Trophoblast cell (in vitro differentiated cells and primary cell): ENCODE results near the gene RALGAPA2.

Experiments
- DNase-seq, 2 donors: peaks; one replicate each; pipeline ENCODE4 v3.0.0-alpha.2; 2016
- H2AFZ ChIP-seq: 2 replicates; pipeline ENCODE4 v1.6.1; 2013; ENCODE audit warnings: low read length, moderate library complexity, mild to moderate bottlenecking; ENCODE audit not compliant: insufficient read depth, poor library complexity
- H2AK5ac ChIP-seq: 2 replicates; pipeline ENCODE4 v1.6.1; 2013; ENCODE audit warnings: mild to moderate bottlenecking, low read length
- H2BK120ac ChIP-seq: 2 replicates; pipeline ENCODE4 v1.6.1; 2013; ENCODE audit warnings: low read length, mild to moderate bottlenecking, moderate library complexity; ENCODE audit not compliant: insufficient read depth, poor library complexity
- H2BK12ac ChIP-seq: 2 replicates; pipeline ENCODE4 v1.6.1; 2013; ENCODE audit warnings: mild to moderate bottlenecking, low read length, moderate library complexity
- H2BK5ac ChIP-seq: 2 replicates; pipeline ENCODE4 v1.6.1; 2013; ENCODE audit warnings: low read length, low read depth, moderate library complexity, mild to moderate bottlenecking; ENCODE audit not compliant: poor library complexity
- H3K14ac ChIP-seq: 2 replicates; pipeline ENCODE4 v1.6.1; 2013; ENCODE audit warnings: mild to moderate bottlenecking, low read length
- H3K18ac ChIP-seq: 2 replicates; pipeline ENCODE4 v1.6.1; 2013; ENCODE audit warnings: mild to moderate bottlenecking, low read length
- H3K23ac ChIP-seq: 2 replicates; pipeline ENCODE4 v1.6.1; 2013; ENCODE audit warnings: low read length
- H3K27ac ChIP-seq: 2 replicates; pipeline ENCODE4 v1.5.1; 2013; ENCODE audit warnings: low read depth, mild to moderate bottlenecking, inconsistent platforms, low read length, moderate library complexity
- H3K27me3 ChIP-seq: 2 replicates; pipeline ENCODE4 v1.6.1; 2013; ENCODE audit warnings: inconsistent platforms, mild to moderate bottlenecking, low read length, moderate library complexity; ENCODE audit not compliant: insufficient read depth
- H3K36me3 ChIP-seq, 2 experiments: 1 replicate in 1 of 2; 2 replicates in 1 of 2; pipeline ENCODE4 v1.6.1; 2013; ENCODE audit warnings: low read length in 2 of 2, mild to moderate bottlenecking in 2 of 2, moderate library complexity in 1 of 2; ENCODE audit not compliant: insufficient read depth in 2 of 2, control insufficient read depth in 1 of 2
- H3K4ac ChIP-seq: 2 replicates; pipeline ENCODE4 v1.6.1; 2013; ENCODE audit warnings: low read depth, mild to moderate bottlenecking, low read length, moderate library complexity
- H3K4me1 ChIP-seq, 2 experiments: 1 replicate in 1 of 2; 2 replicates in 1 of 2; pipeline ENCODE4 v1.6.1; 2013; ENCODE audit warnings: low read length in 2 of 2, mild to moderate bottlenecking in 2 of 2, moderate library complexity in 1 of 2; ENCODE audit not compliant: insufficient read depth in 2 of 2, control insufficient read depth in 1 of 2
- H3K4me2 ChIP-seq: 2 replicates; pipeline ENCODE4 v1.6.1; 2013; ENCODE audit warnings: inconsistent platforms, mild to moderate bottlenecking, low read length, moderate library complexity
- H3K4me3 ChIP-seq: 2 replicates; pipeline ENCODE4 v1.5.1; 2013; ENCODE audit warnings: mild to moderate bottlenecking, low read depth, low read length, inconsistent platforms
- H3K79me1 ChIP-seq: one replicate; pipeline ENCODE4 v1.6.1; 2013; ENCODE audit warnings: low read length
- H3K79me2 ChIP-seq: 2 replicates; pipeline ENCODE4 v1.6.1; 2013; ENCODE audit warnings: low read length, mild to moderate bottlenecking; ENCODE audit not compliant: control insufficient read depth, insufficient read depth, poor library complexity
- H3K9ac ChIP-seq: 2 replicates; pipeline ENCODE4 v1.6.1; 2013; ENCODE audit warnings: mild to moderate bottlenecking, low read length
- H3K9me3 ChIP-seq: 2 replicates; pipeline ENCODE4 v1.6.1; 2013; ENCODE audit warnings: low read depth, mild to moderate bottlenecking, control low read depth, inconsistent platforms, low read length; ENCODE audit not compliant: insufficient read depth
- H4K12ac ChIP-seq: 2 replicates; pipeline ENCODE4 v1.6.1; 2013; ENCODE audit warnings: low read depth, mild to moderate bottlenecking, low read length, moderate library complexity
- H4K8ac ChIP-seq: 2 replicates; pipeline ENCODE4 v1.6.1; 2013; ENCODE audit warnings: low read depth, mild to moderate bottlenecking, low read length, moderate library complexity
- H4K91ac ChIP-seq: one replicate; pipeline ENCODE4 v1.6.1; 2013; ENCODE audit warnings: low read depth, mild to moderate bottlenecking, low read length, moderate library complexity
- WGBS: extraction: QIAGEN DNeasy Blood & Tissue Kit; methylation state at CpG from one replicate; pipeline ENCODE4 v1.1.7; 2013; ENCODE audit warnings: missing lambda C conversion rate; ENCODE audit not compliant: insufficient read length, insufficient coverage; ENCODE audit errors: extremely low coverage; 5-methylcytosine and 5-hydroxymethylcytosine counted together

Gene RALGAPA2

DNA sequence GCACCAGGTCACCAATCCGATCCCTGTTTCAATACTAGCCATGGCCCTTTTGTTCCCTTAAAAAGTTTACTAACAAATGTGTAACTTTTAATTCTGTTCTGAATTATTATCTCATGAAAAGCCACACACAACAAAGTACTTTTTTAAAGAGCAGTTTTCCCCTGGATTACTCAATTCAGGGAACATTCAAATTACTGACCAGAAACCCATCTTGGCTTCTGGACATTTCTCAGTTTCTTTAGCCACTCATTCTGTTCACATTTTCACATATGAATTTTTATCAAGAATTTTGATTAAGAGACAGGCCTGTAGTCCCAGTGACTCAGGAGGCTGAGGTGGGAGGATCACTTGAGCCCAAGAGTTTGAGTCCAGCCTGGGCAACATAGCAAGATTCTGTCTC, 297.1 kb downstream of the RALGAPA2 start:
- H3K27ac ChIP-seq, result no peak overlapping the region
- no peaks in the 10 kb centered on the region for H3K9me3 ChIP-seq
- no peak overlapping the region for H3K4me3 ChIP-seq
- no peak overlapping the region for H2BK120ac ChIP-seq
- no peak overlapping the region for H4K91ac ChIP-seq
- no peak overlapping the region for H2BK5ac ChIP-seq
- H2BK12ac ChIP-seq, result no peak overlapping the region
- no peak overlapping the region for H3K23ac ChIP-seq
- H4K12ac ChIP-seq, result no peak overlapping the region
- H3K4ac ChIP-seq, result no peak overlapping the region
- H3K79me1 ChIP-seq, result no peaks in the 10 kb centered on the region
- H4K8ac ChIP-seq, result no peak overlapping the region
- no peak overlapping the region for H3K4me2 ChIP-seq
- H3K27me3 ChIP-seq, result no peaks in the 10 kb centered on the region
- no peak overlapping the region for H3K9ac ChIP-seq
- WGBS, result no CpG with 5 or more reads among the region's 1 CpG
- no peak overlapping the region for H3K14ac ChIP-seq
- no peak overlapping the region for H2AFZ ChIP-seq
- no peak for DNase-seq
- no peaks in the 10 kb centered on the region for H3K4me1 ChIP-seq
- no peak overlapping the region for H2AK5ac ChIP-seq
- H3K79me2 ChIP-seq, result no peaks in the 10 kb centered on the region
- no peak overlapping the region for H3K18ac ChIP-seq
- no peaks in the 10 kb centered on the region for H3K36me3 ChIP-seq

DNA sequence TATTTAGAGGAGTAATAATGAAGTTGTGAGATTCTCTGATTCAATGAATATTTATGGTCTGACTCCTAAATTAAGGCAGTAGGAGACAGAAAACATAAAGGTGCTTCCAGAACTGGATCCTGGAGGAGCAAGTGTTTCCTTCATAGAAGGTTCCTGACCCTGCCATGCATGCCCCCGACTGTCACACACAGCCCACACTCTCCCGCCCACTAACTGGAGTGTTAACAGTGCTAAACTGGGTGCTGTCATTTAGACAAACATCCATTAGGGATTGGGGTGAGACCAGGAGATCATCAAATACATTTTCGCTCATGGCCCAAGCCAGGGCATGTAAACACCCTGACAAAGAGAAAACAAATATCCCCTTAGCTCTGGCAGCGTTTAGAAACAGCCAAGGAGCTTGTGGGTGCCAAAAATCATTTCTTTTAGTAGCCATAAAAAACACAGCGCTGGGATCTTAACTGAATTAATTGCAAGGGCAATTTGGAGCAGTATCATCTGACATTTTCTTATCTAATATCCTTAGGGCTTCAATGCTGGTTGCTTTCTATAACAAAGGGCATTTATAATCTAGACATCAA, 297.7 kb downstream of the RALGAPA2 start:
- Histone ChIP-seq H2AK5ac (no peak overlapping the region), H3K4me3 (no peak overlapping the region), H3K36me3 (no peaks in the 10 kb centered on the region), H2BK12ac (no peak overlapping the region), H4K12ac (no peak overlapping the region), H3K27me3 (no peaks in the 10 kb centered on the region), H3K79me1 (no peaks in the 10 kb centered on the region), H2BK120ac (no peak overlapping the region), H4K8ac (no peak overlapping the region), H3K79me2 (no peaks in the 10 kb centered on the region), H3K9me3 (no peaks in the 10 kb centered on the region), H3K23ac (no peak overlapping the region), H2AFZ (no peak overlapping the region), H3K4me2 (no peak overlapping the region), H2BK5ac (no peak overlapping the region), H3K9ac (no peak overlapping the region), H3K4me1 (no peaks in the 10 kb centered on the region), H3K14ac (no peak overlapping the region), H4K91ac (no peak overlapping the region), H3K4ac (no peak overlapping the region), H3K27ac (no peak overlapping the region), H3K18ac (no peak overlapping the region)
- no CpG with 5 or more reads among the region's 5 CpGs for WGBS
- DNase-seq, result no peak

DNA sequence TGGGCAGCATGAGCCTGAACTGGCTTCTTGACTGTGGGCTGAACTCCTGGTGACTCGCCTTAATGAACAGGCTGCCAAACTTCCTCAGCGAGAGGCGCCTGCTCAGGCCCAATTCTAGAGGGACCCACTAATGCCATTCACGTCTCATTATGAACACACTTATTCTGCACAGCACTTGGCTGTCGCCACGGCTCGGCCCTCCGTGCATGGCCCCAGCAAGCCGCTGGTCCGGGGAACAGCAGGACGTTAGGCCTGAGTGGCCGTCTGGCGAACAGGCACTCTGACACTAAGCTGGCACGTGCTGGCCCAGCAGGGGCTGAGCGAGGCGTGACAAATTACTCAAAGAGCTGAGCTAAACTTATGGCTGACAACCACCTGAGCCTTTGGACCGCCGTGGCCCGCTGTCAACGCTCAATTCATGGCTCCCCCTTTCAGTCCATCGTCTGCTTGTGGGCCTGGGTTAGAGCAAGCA, 298.6 kb downstream of the RALGAPA2 start:
- Histone ChIP-seq H2BK120ac (no peak overlapping the region), H3K4me2 (no peak overlapping the region)

DNA sequence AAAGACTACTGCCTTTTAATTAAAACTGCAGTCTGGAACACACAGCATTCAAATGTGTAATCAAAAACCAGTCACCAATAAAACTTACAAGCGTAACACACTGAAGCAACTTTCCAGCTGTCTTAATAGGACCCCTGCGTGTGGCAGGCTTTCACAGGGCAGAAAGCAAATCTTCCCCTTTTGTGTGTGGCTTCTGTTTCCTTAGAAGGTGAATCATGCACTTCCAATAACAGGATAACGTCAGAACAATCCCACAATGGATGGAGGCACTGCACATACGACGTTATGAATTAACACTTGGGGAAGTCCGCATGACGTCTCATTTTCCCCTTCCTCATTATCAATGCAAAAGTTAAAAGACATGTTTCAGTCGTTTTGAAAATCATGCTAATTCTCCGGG, 299.7 kb downstream of the RALGAPA2 start:
- no peak overlapping the region for H2BK12ac ChIP-seq
- no peak overlapping the region for H2BK5ac ChIP-seq
- no peak overlapping the region for H2AK5ac ChIP-seq
- no peak overlapping the region for H3K9ac ChIP-seq
- no peaks in the 10 kb centered on the region for H3K27me3 ChIP-seq
- H4K8ac ChIP-seq, result no peak overlapping the region
- H2AFZ ChIP-seq, result no peak overlapping the region
- no peak overlapping the region for H3K14ac ChIP-seq
- H3K79me1 ChIP-seq, result no peaks in the 10 kb centered on the region
- H3K4me1 ChIP-seq, result no peaks in the 10 kb centered on the region
- no peak overlapping the region for H3K4ac ChIP-seq
- H2BK120ac ChIP-seq, result no peak overlapping the region
- DNase-seq, result no peak
- H3K4me2 ChIP-seq, result no peak overlapping the region
- no peak overlapping the region for H4K12ac ChIP-seq
- H3K79me2 ChIP-seq, result no peaks in the 10 kb centered on the region
- H3K9me3 ChIP-seq, result no peaks in the 10 kb centered on the region
- no peak overlapping the region for H3K27ac ChIP-seq
- H3K18ac ChIP-seq, result no peak overlapping the region
- H4K91ac ChIP-seq, result no peak overlapping the region
- H3K4me3 ChIP-seq, result no peak overlapping the region
- WGBS, result no CpG with 5 or more reads among the region's 9 CpGs
- no peak overlapping the region for H3K23ac ChIP-seq
- H3K36me3 ChIP-seq, result no peaks in the 10 kb centered on the region

More for the DNA sequence above, 298.6 kb downstream of the RALGAPA2 start:
- no peak overlapping the region for H2BK5ac ChIP-seq
- no peak overlapping the region for H3K4me3 ChIP-seq
- H3K18ac ChIP-seq, result no peak overlapping the region
- H3K14ac ChIP-seq, result no peak overlapping the region
- H3K27ac ChIP-seq, result no peak overlapping the region
- H3K4me1 ChIP-seq, result no peaks in the 10 kb centered on the region
- no peak overlapping the region for H2AFZ ChIP-seq
- H2BK12ac ChIP-seq, result no peak overlapping the region
- H3K9ac ChIP-seq, result no peak overlapping the region
- H3K36me3 ChIP-seq, result no peaks in the 10 kb centered on the region
- no peak overlapping the region for H4K8ac ChIP-seq
- no peak overlapping the region for H4K12ac ChIP-seq
- no peak overlapping the region for H2AK5ac ChIP-seq
- no peaks in the 10 kb centered on the region for H3K79me1 ChIP-seq
- no CpG with 5 or more reads among the region's 21 CpGs for WGBS
- H3K9me3 ChIP-seq, result no peaks in the 10 kb centered on the region
- H3K23ac ChIP-seq, result no peak overlapping the region
- H3K27me3 ChIP-seq, result no peaks in the 10 kb centered on the region
- no peak overlapping the region for H4K91ac ChIP-seq
- no peak overlapping the region for H3K4ac ChIP-seq
- no peaks in the 10 kb centered on the region for H3K79me2 ChIP-seq
- no peak for DNase-seq
